Smooth muscle cell of the brain vasculature (primary cell): ENCODE measurements around the gene USP5.

ENCODE experiments used
- DNase-seq: peaks from one replicate; pipeline ENCODE4 v3.0.0-alpha.2; 2012; ENCODE audit warnings: low read depth, low spot score

USP5 gene

GRCh38 chr12:6826125-6826733 is 25.7 kb upstream of the USP5 start:
- DNase-seq: no peak

- no peak for DNase-seq
Measured at GRCh38 chr12:6826734-6827436, 25.1 kb upstream of the USP5 start.

DNA sequence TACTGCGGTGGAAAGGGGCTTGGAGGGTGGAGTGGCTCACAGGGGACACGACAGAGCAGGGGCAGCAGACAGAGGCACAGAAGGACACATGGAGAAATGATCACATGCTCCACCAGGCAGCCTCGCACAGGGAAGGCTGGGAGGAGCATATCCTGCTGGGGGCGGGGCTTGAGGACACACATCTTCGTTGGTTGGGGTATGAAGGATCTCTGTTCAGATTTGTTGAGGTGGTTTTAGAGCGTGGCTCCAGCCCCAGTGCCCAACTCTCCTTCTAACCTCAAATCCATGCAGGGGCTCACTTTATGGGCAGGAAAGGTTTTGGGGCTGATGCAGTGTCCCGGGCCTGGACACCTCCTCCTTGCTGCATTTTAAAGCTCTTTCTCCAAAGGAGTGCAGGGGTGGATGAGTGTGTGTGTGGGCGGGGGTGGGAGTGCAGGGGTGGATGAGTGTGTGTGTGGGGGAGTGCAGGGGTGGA is 24.5 kb upstream of the USP5 start:
- DNase-seq: no peak

GRCh38 chr12:6827982-6828780 is 23.8 kb upstream of the USP5 start, which contains the start of gene P3H3:
Gene P3H3 (plus strand): TSS chr12:6828407. CDS start chr12:6828441, 34 bp downstream.
- no peak for DNase-seq

DNA sequence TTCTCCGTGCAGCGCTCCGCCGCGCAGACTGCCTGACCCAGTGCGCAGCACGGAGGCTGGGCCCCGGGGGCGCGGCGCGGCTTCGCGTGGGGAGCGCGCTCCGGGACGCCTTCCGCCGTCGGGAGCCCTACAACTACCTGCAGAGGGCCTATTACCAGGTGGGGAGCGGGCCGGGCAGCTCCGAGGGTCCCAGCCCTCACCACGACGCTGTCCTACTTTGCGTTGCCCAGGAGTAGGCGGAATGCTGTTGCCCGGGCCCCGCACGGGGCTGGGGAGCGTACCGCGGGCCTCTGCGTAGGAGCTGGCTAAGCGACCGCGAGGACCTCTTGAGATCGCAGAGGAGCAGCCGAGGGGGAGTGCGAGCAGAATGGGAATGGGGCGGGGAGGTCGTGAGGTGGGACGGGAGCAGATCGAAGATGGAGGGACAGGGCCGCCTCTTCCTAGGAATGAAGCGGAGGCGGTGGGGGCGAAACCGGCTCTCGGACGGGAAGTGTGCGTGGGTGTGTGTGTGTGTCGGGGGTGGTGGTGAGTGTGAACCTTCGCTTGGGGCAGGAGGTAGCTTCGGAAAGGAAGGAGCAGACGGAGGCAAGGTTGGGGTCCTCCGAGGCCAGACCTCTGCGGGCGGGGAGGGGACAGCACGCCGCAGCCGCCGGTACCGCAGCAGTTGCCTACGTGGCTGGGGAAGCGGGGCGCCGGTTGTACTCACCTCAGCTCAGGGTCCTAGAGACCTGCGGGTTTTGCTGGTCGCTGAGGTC is 23.0 kb upstream of the USP5 start:
- no peak for DNase-seq

GRCh38 chr12:6829536-6830220 is 22.3 kb upstream of the USP5 start:
- DNase-seq: no peak

- no peak for DNase-seq
Measured at GRCh38 chr12:6830286-6830890, 21.6 kb upstream of the USP5 start.

GRCh38 chr12:6830999-6831398 is 21.0 kb upstream of the USP5 start:
- DNase-seq: no peak

- DNase-seq: no peak
Measured at GRCh38 chr12:6831450-6831995, 20.4 kb upstream of the USP5 start.

GRCh38 chr12:6832125-6832524 is 19.8 kb upstream of the USP5 start:
- no peak for DNase-seq

DNA sequence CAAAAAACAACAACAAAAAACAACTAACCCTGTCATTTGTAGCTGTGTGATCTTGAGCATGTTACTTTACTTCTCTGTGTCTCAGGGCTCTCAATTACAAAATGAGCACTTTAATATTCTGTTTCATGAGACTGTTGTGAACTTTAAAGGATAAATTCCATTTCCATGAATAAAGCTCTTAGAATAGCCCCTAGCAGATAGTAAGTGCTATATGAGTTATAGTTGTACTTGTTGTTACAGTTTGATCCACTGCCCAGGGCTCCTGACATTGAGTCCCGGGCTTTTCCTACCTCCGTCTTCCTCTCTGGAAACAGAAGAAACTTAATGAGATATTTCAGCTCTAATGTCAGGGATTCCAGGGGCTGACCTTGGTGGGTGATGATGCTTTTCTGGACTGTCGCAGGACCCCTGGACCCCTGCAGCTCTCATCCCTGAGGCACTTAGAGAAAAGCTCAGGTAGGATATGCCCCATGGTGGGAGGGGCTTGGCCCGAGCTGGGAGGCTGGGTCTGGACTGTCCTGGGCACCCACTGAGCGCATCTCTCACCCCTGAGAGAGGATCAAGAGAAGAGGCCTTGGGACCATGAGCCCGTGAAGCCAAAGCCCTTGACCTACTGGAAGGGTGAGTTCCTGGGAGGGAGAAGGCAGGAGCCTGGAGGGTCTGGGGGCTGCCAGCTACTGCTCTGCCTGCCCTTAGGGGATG is 18.6 kb upstream of the USP5 start:
- DNase-seq: no peak

GRCh38 chr12:6834254-6834653 is 17.7 kb upstream of the USP5 start:
- DNase-seq: no peak

DNA sequence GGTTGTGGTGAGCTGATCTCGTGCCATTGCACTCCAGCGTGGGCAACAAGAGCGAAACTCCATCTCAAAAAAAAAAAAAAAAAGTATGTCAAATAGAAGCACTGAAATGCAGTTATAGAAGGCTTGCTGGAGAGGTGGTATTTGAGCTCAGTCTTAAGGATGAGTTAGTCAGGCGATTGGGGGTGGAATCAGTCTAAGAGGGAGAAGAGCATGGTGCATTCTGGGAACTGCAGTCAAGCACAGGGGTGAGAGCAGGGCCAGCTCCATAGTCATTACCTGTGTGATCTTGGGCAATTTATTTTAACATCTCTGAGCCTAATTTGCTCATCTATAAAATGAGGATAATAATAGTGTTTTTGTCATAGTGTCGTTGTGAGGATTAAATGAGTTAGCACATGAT is 17.1 kb upstream of the USP5 start:
- DNase-seq: no peak

DNA sequence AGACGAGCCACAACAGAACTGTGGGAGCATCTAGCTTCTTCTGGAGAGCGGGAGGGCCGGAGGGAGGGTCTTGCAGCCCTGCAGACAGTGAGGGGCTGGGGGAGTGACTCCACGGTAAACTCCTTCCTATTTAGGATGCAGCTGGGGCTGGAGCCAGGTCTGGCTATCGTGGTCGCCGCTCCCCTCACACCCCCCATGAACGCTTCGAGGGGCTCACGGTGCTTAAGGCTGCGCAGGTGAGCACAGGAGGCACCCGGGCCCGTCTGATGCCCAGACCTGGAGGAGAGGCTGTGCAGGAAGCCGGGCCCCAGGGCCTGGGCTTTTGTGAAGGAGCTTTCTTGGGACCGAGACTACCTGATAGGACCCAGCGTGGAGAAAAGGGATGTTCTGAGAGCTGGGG is 15.1 kb upstream of the USP5 start:
- DNase-seq: no peak

- DNase-seq: no peak
Measured at GRCh38 chr12:6837370-6838060, 14.4 kb upstream of the USP5 start.

GRCh38 chr12:6838854-6839253 is 13.1 kb upstream of the USP5 start:
- no peak for DNase-seq

DNA sequence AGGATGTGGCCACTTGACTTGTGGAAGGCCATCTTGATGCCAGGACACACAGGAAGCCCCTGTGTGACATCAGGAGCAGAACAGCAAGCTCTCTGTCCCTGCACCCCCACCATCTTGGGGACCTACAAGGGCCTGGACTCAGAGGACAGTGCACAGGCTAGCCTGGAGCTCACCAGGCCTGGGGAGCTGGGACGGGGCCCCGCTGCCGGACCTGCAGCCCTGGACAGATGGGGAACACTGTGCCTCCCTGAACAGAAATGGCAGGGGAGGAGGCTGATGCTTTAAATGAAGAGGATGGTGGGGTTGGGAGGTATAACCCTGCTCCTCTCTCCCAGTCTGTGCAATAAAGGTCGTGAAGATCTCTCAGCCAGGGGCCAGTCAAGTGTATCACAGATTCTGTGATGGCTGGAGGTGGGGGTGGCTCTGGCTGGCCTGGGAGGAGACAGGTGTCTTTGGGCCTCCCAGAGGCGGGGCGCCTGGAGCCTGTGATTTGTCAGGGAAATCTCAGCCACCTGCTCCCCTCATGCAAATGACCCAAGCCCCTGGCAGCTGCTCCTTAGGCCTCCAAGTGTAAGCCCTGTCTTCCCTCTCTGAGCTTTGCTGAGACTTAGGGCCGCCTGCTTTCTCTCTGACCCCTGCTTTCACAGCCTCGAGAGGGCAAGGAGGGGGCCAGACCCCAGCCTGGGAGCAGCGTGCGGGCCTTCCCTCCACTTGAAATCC is 12.3 kb upstream of the USP5 start:
- no peak for DNase-seq

- no peak for DNase-seq
Measured at GRCh38 chr12:6840330-6840729, 11.6 kb upstream of the USP5 start.
